ENCODE measurements around the gene FCN3. TPM values are rescaled to one million over a fixed set of nuclear protein-coding genes. Genes with fewer than 3 reads are reported as not detected.
A peak's percentile ranks its signal among the peaks of the same experiment; 100 is the strongest.

The FCN3 gene
- total RNA-seq, 1 experiment from 2014 or later: 0.22 TPM

GRCh38 chr1:27338751-27339150 is 35.9 kb downstream of the FCN3 start:
- Histone ChIP-seq H3K56ac (ENCODE audit: insufficient read length, low read depth, low read length) (no peak overlapping the region), H3K4me2 (ENCODE audit: insufficient read depth, insufficient read length, low read length) (no peak overlapping the region), H3K9ac (ENCODE audit: extremely low read depth, insufficient read length, low read length) (no peak overlapping the region), H3K14ac (ENCODE audit: insufficient read depth, low read length) (no peak overlapping the region), H2AFZ (ENCODE audit: low read length) (no peak overlapping the region), H3K27me3 (ENCODE audit: insufficient read depth, low read length) (no peaks in the 10 kb centered on the region), H3T11ph (ENCODE audit: low read length) (no peak overlapping the region), H2BK5ac (ENCODE audit: insufficient read length, low read length) (no peak overlapping the region), H3K27ac (ENCODE audit: insufficient read length, low read depth, low read length) (no peak overlapping the region), H4K5ac (ENCODE audit: insufficient read length, low read depth, low read length) (no peak overlapping the region), H3K4ac (ENCODE audit: low read depth, low read length) (no peak overlapping the region), H3K18ac (ENCODE audit: insufficient read length, low read depth, low read length) (no peak overlapping the region), H2BK15ac (ENCODE audit: low read depth, low read length) (no peak overlapping the region), H2BK120ac (ENCODE audit: low read depth, low read length, poor library complexity, severe bottlenecking) (no peak overlapping the region), H4K91ac (ENCODE audit: insufficient read length, low read depth, low read length) (no peak overlapping the region), H2BK20ac (ENCODE audit: low read depth, low read length, poor library complexity, severe bottlenecking) (no peak overlapping the region), H4K8ac (replicated peaks; ENCODE audit: insufficient read length, low read depth, low read length) (no peak overlapping the region), H3K4me1 (ENCODE audit: insufficient read depth, low read length) (no peaks in the 10 kb centered on the region; the same call in 1 of the 2 replicates), H3K23me2 (ENCODE audit: insufficient read length, low read depth, low read length, poor library complexity, severe bottlenecking) (no peaks in the 10 kb centered on the region), H3K79me1 (ENCODE audit: insufficient read depth, low read depth, low read length, poor library complexity, severe bottlenecking) (no peaks in the 10 kb centered on the region), H3K23ac (ENCODE audit: insufficient read length, low read depth, low read length) (no peak overlapping the region), H3K9me3 (ENCODE audit: control insufficient read depth, low read depth, low read length) (no peaks in the 10 kb centered on the region), H3K79me2 (ENCODE audit: insufficient read depth, low read length) (no peaks in the 10 kb centered on the region), H4K20me1 (ENCODE audit: control insufficient read depth, insufficient read depth, insufficient read length) (no peaks in the 10 kb centered on the region), H2AK5ac (ENCODE audit: insufficient read length, low read length) (no peak overlapping the region), H2BK12ac (ENCODE audit: insufficient read length, low read depth, low read length) (no peak overlapping the region)
- DNase-seq: no peak
- Mint-ChIP-seq H3K4me1 (peaks cover 38 to 42% of the 10 kb centered on the region in 2 experiments), H3K27ac (peak overlapping the region in 2 of 3 experiments; percentile 92 to 95; a peak in 3 of 7 replicates), H3K4me3 (0 out of 5 replicates have a peak overlapping the region, but pooled peaks of 1 of the 2 experiments have one; percentile 1), H3K27me3 (ENCODE audit: low read depth) (peaks cover 2% of the 10 kb centered on the region), H3K9me3 (no peaks in the 10 kb centered on the region), H3K36me3 (ENCODE audit: insufficient read depth in 1 of 3, low read depth in 3 of 3) (peaks cover 18 to 34% (median 30%) of the 10 kb centered on the region in 3 experiments; a peak in 6 of 7 replicates)
- no CpG with 5 or more reads among the region's 6 CpGs for WGBS (ENCODE audit: extremely low coverage, insufficient read length, low lambda C conversion rate)
- TF ChIP-seq, protein P1, sequence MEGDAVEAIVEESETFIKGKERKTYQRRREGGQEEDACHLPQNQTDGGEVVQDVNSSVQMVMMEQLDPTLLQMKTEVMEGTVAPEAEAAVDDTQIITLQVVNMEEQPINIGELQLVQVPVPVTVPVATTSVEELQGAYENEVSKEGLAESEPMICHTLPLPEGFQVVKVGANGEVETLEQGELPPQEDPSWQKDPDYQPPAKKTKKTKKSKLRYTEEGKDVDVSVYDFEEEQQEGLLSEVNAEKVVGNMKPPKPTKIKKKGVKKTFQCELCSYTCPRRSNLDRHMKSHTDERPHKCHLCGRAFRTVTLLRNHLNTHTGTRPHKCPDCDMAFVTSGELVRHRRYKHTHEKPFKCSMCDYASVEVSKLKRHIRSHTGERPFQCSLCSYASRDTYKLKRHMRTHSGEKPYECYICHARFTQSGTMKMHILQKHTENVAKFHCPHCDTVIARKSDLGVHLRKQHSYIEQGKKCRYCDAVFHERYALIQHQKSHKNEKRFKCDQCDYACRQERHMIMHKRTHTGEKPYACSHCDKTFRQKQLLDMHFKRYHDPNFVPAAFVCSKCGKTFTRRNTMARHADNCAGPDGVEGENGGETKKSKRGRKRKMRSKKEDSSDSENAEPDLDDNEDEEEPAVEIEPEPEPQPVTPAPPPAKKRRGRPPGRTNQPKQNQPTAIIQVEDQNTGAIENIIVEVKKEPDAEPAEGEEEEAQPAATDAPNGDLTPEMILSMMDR (conservative IDR thresholded peaks at IDR 0.05): no peak

Measured in H9 (cell line).